Measurements from ENCODE around the gene HOOK1.

The HOOK1 gene

GRCh38 chr1:59814901-59815825 is at the start of gene HOOK1:
Gene HOOK1, plus strand, starts transcription at chr1:59814949. Its CDS starts 169 bp downstream, at chr1:59815118.
- peak; percentile 10 for DNase-seq (ENCODE audit: low spot score)

- no peak for DNase-seq (ENCODE audit: low spot score)
These were observed 49.6 kb upstream of the HOOK1 start for GRCh38 chr1:59765011-59765730.

- DNase-seq (ENCODE audit: low spot score): peak; percentile 21
These were observed 48.4 kb upstream of the HOOK1 start for GRCh38 chr1:59766227-59766855.

GRCh38 chr1:59767119-59767518 is 47.6 kb upstream of the HOOK1 start:
- no peak for DNase-seq (ENCODE audit: low spot score)

GRCh38 chr1:59768792-59769735 is 45.7 kb upstream of the HOOK1 start:
- no peak for DNase-seq (ENCODE audit: low spot score)

- no peak for DNase-seq (ENCODE audit: low spot score)
These were observed 45.0 kb upstream of the HOOK1 start for GRCh38 chr1:59769736-59770095.

GRCh38 chr1:59771361-59771760 is 43.4 kb upstream of the HOOK1 start:
- no peak for DNase-seq (ENCODE audit: low spot score)

GRCh38 chr1:59775480-59775879 is 39.3 kb upstream of the HOOK1 start:
- DNase-seq (ENCODE audit: low spot score): no peak

GRCh38 chr1:59776960-59777852 is 37.5 kb upstream of the HOOK1 start:
- DNase-seq (ENCODE audit: low spot score): peak; percentile 56

GRCh38 chr1:59779949-59780348 is 34.8 kb upstream of the HOOK1 start:
- no peak for DNase-seq (ENCODE audit: low spot score)

- DNase-seq (ENCODE audit: low spot score): no peak
These were observed 25.9 kb upstream of the HOOK1 start for GRCh38 chr1:59788825-59789224.

- DNase-seq (ENCODE audit: low spot score): no peak
These were observed 16.1 kb upstream of the HOOK1 start for GRCh38 chr1:59798600-59798999.

GRCh38 chr1:59803458-59804038 is 11.2 kb upstream of the HOOK1 start:
- DNase-seq (ENCODE audit: low spot score): no peak

- no peak for DNase-seq (ENCODE audit: low spot score)
These were observed 10.4 kb upstream of the HOOK1 start for GRCh38 chr1:59804301-59804700.

GRCh38 chr1:59805554-59805953 is 9.2 kb upstream of the HOOK1 start:
- DNase-seq (ENCODE audit: low spot score): no peak

- peak; percentile 16 for DNase-seq (ENCODE audit: low spot score)
These were observed 409 bp upstream of the HOOK1 start for GRCh38 chr1:59814180-59814900.

- no peak for DNase-seq (ENCODE audit: low spot score)
These were observed 1.1 kb downstream of the HOOK1 start for GRCh38 chr1:59815892-59816291.

GRCh38 chr1:59816318-59816878 is 1.6 kb downstream of the HOOK1 start:
- no peak for DNase-seq (ENCODE audit: low spot score)

Measured in AG20443 (cell line).